Measurements from ENCODE around the gene MCCD1. TPM values are rescaled to one million over a fixed set of nuclear protein-coding genes. Genes with fewer than 3 reads are reported as not detected.
"Not testable (repeated sequence)": the region's sequence is repeated elsewhere in the genome, so short reads cannot be mapped to it uniquely, and the experiment has no call there.

MCCD1 gene
- total RNA-seq, 2 experiments from 2014 or later = not detected

DNA sequence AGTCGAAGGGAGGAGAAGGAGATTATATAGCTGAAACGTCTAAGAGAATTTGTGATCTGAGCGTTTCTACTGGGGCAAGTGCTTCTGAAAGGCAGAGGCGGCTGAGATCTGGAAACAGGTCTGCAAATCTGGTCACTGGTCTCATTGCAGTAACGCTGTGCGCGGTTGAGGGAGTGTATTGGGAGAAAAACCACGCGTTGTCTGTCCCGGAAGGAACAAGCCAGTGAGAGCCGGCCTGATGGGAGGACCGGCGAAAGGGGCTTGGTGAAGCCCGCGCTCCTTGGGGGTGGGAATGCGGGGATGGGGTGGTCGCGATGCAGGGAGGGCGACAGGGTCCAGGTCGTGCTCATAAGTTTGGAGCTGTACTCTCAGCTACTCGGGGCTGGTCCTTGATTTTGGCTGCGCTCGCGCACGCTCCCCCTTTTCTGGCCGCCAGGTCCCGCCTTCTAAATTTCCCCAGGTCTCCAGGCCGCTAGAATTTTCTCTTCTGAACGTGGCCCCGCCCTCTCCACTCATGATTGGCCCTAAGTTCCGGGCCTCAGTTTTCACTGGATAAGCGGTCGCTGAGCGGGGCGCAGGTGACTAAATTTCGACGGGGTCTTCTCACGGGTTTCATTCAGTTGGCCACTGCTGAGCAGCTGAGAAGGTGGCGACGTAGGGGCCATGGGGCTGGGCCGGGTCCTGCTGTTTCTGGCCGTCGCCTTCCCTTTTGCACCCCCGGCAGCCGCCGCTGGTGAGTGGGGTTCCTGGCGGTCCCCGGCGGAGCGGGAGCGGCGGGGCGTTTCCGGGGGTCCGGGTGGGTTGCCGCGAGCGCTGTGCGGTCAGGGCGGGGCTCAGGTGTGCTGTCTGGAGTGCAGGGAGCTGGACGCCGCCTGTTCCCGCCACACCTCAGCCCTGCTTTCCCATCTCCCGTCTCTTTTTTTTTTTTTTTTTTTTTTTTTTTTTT, 31.0 kb upstream of the MCCD1 start, which contains the start of gene MICB:
MICB (plus strand) TSS at position 615 of the 946 bp plus-strand sequence; CDS start at position 664, 49 bp downstream.
- intact Hi-C loops (cut with micrococcal nuclease) = no loop called here
- Mint-ChIP-seq H3K36me3 (ENCODE audit: low read depth) (peaks cover 7% of the 10 kb centered on the region), H3K4me3 (peak within 1 kb of the TSS; percentile 73), H3K27ac (peak within 1 kb of the TSS; percentile 82), H3K4me1 (ENCODE audit: low read depth) (peaks cover 56% of the 10 kb centered on the region), H3K27me3 (no peaks in the 10 kb centered on the region), H3K9me3 (no peaks in the 10 kb centered on the region)
- CTCF ChIA-PET = interaction anchor here (0.8 to 2.2 kb wide), 8 partner anchors 21 to 155 kb away, joined by 3 to 8 read pairs (median 6); partner anchors contain the start of genes ATP6V1G2, DDX39B and MCCD1
- DNase-seq (peak; percentile 93), ATAC-seq (peak; percentile 74)
- POLR2A ChIA-PET = interaction anchor here (0.6 to 2.8 kb wide), 14 partner anchors 30 to 166 kb away, joined by 3 to 24 read pairs (median 4); partner anchors contain the start of genes ATP6V1G2, DDX39B, MCCD1 and MICA
- no peak for TF ChIP-seq CTCF (IDR thresholded peaks at IDR 0.05)

DNA sequence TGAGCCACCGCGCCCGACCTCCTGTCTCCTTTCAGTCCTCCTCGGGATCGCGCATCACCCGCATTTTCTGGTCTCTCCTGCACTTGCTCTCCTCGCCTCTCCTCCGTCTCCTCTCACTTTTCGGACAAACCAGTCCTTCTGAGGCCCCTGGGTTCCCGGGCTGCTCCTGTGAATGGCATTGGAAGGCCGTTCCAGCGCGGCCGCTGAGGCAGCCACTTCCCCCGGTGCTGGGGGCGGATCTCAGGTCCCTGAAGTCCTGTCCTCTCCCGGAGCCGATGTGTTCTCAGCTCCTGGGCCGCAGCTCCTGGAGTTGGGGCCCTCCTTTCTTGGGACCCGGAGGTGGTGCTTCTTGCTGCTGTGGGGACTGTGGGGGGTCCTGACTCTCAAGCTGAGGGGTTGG, 30.0 kb upstream of the MCCD1 start:
- Mint-ChIP-seq H3K27me3 (no peaks in the 10 kb centered on the region), H3K4me1 (ENCODE audit: low read depth) (peaks cover 61% of the 10 kb centered on the region), H3K27ac (no peak overlapping the region), H3K36me3 (ENCODE audit: low read depth) (peaks cover 7% of the 10 kb centered on the region), H3K4me3 (peak overlapping the region; percentile 73), H3K9me3 (no peaks in the 10 kb centered on the region)
- DNase-seq = no peak
- no peak for ATAC-seq
- ChIA-PET CTCF (interaction anchor here (1.4 to 2.0 kb wide), 2 partner anchors 53 to 155 kb away, joined by 4 to 6 read pairs; no protein-coding TSS in a partner anchor), POLR2A (interaction anchor here (0.6 to 2.8 kb wide), 6 partner anchors 29 to 190 kb away, joined by 3 to 24 read pairs (median 4); partner anchors contain the start of genes ATP6V1G2, DDX39B and MICA)
- intact Hi-C loops (cut with micrococcal nuclease) = no loop called here
- no peak for TF ChIP-seq CTCF (IDR thresholded peaks at IDR 0.05)

DNA sequence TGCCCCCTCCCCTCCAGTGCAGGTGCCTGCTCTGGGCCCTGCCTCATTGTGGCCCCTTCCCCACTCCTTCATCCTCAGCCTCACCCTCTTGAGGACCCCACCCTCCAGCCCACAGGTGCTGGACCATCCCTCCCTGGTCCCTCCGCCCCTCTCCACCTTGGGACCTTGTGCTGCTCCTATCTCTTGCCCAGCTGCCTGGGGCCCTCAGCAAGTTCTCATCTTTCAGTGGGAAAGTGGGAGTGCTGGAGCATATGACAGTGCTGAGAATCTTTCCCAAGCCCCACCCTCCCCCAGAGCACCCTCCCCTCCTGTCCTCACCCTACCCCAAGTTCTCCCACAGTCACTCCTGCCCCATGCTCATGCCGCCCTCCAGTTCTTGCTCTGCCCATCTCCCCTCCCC, 29.1 kb upstream of the MCCD1 start:
- H3K27me3 Mint-ChIP-seq; CTCF ChIA-PET; intact Hi-C loops (cut with micrococcal nuclease); H3K27ac Mint-ChIP-seq; POLR2A ChIA-PET; H3K36me3 Mint-ChIP-seq (ENCODE audit: low read depth); H3K9me3 Mint-ChIP-seq; ATAC-seq; DNase-seq: not testable (repeated sequence)
- Mint-ChIP-seq H3K4me1 (ENCODE audit: low read depth) (peaks cover 63% of the 10 kb centered on the region), H3K4me3 (peak overlapping the region; percentile 73)

DNA sequence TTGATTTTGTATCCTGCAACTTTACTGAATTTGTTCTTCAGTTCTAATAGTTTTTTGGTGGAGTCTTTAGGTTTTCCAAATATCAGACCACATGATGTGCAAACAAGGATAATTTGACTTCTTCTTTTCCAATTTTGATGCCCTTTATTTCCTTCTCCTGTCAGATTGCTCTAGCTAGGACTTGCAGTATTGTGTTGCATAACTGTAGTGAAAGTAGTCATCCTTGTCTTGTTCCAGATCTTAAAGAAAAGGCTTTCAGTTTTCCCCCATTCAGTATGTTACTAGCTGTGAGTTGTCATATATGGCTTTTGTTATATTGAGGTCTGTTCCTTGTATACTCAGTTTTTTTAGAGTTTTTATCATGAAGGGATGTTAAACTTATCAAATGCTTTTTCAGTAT, 26.2 kb upstream of the MCCD1 start:
- ATAC-seq (no peak), DNase-seq (no peak)
- H3K4me1 Mint-ChIP-seq (ENCODE audit: low read depth) = peaks cover 47% of the 10 kb centered on the region
- H3K4me3 Mint-ChIP-seq = no peak overlapping the region
- H3K27ac Mint-ChIP-seq = no peak overlapping the region
- intact Hi-C loops (cut with micrococcal nuclease) = no loop called here
- CTCF ChIA-PET = interaction anchor here (0.8 kb wide), 1 partner anchor 96 kb away, joined by 3 read pairs; no protein-coding TSS in a partner anchor
- no peaks in the 10 kb centered on the region for H3K27me3 Mint-ChIP-seq
- peaks cover 22% of the 10 kb centered on the region for H3K36me3 Mint-ChIP-seq (ENCODE audit: low read depth)
- POLR2A ChIA-PET = interaction anchor here (1.4 kb wide), 1 partner anchor 31 kb away, joined by 4 read pairs; no protein-coding TSS in a partner anchor
- no peaks in the 10 kb centered on the region for H3K9me3 Mint-ChIP-seq
- no peak for TF ChIP-seq CTCF (IDR thresholded peaks at IDR 0.05)

- H3K27me3 Mint-ChIP-seq; POLR2A ChIA-PET; H3K27ac Mint-ChIP-seq; DNase-seq; H3K4me1 Mint-ChIP-seq (ENCODE audit: low read depth); ATAC-seq; intact Hi-C loops (cut with micrococcal nuclease); H3K4me3 Mint-ChIP-seq; CTCF ChIA-PET; H3K9me3 Mint-ChIP-seq: not testable (repeated sequence)
- peaks cover 42% of the 10 kb centered on the region for H3K36me3 Mint-ChIP-seq (ENCODE audit: low read depth)
Measured at GRCh38 chr6:31509036-31509435, 19.7 kb upstream of the MCCD1 start.
